Measurements from ENCODE around the gene SULT2B1. TPM values are rescaled to one million over a fixed set of nuclear protein-coding genes. Genes with fewer than 3 reads are reported as not detected.

SULT2B1 gene
- total and polyA plus RNA-seq, 2 experiments from 2014 or later: not detected

DNA sequence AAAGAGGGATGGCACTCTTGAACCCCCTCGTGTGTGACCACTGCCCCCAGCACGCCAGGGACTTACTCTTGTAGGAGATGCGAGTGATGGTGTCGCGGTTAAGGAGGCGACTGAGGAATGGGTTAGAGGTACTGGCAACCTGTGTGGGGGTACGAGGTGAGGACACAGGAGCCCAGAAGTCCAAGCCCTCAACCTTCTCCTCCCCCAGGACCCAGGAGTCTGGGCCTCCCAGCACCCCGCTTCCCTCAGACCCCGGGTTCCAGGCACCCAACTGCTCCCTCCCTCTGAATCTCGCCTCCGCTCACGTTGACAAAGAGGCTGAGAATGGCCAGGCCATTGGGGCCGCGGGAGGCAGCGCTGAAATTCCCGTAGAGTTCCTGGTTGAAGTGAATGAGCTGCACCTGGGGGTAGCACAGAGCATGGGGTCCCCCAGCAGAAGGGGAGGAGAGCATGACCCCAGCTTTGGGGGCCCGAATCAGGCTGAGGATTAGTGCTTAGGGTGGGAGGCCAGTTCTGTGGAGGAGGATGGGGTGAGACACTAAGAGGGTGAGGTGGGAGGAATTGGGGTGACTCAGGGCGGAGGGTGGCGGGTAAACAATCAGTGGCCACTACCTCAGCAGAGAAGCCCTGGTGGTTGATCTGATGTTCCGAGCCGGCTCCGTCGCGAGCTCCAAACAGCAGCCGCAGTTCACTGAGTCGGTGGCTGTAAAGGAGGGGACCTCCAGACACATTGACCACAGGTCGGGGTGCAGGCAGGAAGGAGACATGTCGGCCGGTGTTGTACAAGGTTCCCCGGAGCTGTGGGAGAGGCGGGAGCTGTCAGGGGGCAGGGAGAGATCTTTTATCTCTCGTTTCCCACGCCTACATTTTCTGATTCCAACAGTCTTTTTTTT is 87.8 kb downstream of the SULT2B1 start:
- H3K9me3 ChIP-seq (ENCODE audit: low read depth): no peaks in the 10 kb centered on the region
- TF ChIP-seq EZH2phosphoT487 (IDR thresholded peaks at IDR 0.05; ENCODE audit: insufficient read depth, low read depth) (no peak), EZH2 (IDR thresholded peaks at IDR 0.05; ENCODE audit: insufficient read depth, poor library complexity, severe bottlenecking) (no peak)
- H3F3A ChIP-seq (ENCODE audit: insufficient read depth): peaks cover 17% of the 10 kb centered on the region; the same call in 1 of the 2 replicates
- in situ Hi-C loops (cut with MboI): no loop called here
- H4K20me1 ChIP-seq (ENCODE audit: insufficient read depth): no peaks in the 10 kb centered on the region
- H3K79me2 ChIP-seq (ENCODE audit: insufficient read depth): no peaks in the 10 kb centered on the region
- no peak overlapping the region for H2AFZ ChIP-seq
- H3K4me3 ChIP-seq: no peak overlapping the region
- H3K27me3 ChIP-seq (replicated peaks; ENCODE audit: insufficient read depth): no peaks in the 10 kb centered on the region
- H3K4me2 ChIP-seq (ENCODE audit: unreplicated experiment): no peak overlapping the region
- peaks cover 15% of the 10 kb centered on the region for H3K4me1 ChIP-seq (ENCODE audit: insufficient read depth)
- DNase-seq: no peak
- H3K9me2 ChIP-seq (ENCODE audit: insufficient read depth): no peaks in the 10 kb centered on the region
- 60 to 61% methylated on average over 31 to 33 of the region's 33 CpGs for WGBS, 2 experiments (ENCODE audit: low coverage in 1 of 2, low lambda C conversion rate in 2 of 2, missing lambda C conversion rate in 2 of 2)
- no peaks in the 10 kb centered on the region for H3K36me3 ChIP-seq (ENCODE audit: low read depth)
- H3K27ac ChIP-seq: no peak overlapping the region
- H3K9ac ChIP-seq: no peak overlapping the region

DNA sequence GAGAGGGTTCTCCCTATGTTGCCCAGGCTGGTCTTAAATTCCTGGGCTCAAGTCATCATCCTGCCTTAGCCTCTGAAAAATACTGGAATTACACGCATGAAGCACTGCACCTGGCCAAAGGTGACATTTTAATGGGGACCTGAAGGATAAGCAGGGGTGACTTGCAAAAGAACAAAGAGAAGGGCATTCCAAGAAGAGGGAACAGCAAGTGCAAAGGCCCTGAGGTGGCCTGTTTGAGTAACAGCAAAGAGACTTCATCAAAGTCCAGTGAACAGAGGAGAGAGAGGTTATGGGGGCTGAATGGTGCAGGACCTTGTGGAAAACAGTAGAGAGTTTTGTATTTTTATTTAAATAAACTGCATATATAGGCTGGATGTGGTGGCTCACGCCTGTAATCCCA is 89.9 kb downstream of the SULT2B1 start:
- Histone ChIP-seq H3K36me3 (ENCODE audit: low read depth) (no peaks in the 10 kb centered on the region), H3K9me3 (ENCODE audit: low read depth) (no peaks in the 10 kb centered on the region), H3K79me2 (ENCODE audit: insufficient read depth) (no peaks in the 10 kb centered on the region), H3K9ac (no peak overlapping the region), H3K4me3 (no peak overlapping the region), H3F3A (ENCODE audit: insufficient read depth) (peaks cover 10% of the 10 kb centered on the region; the same call in 1 of the 2 replicates), H3K4me1 (ENCODE audit: insufficient read depth) (0 out of 2 replicates have a peak, but pooled peaks cover 16% of the 10 kb centered on the region), H3K27me3 (replicated peaks; ENCODE audit: insufficient read depth) (no peaks in the 10 kb centered on the region), H3K4me2 (ENCODE audit: unreplicated experiment) (no peak overlapping the region), H3K9me2 (ENCODE audit: insufficient read depth) (no peaks in the 10 kb centered on the region), H4K20me1 (ENCODE audit: insufficient read depth) (no peaks in the 10 kb centered on the region), H2AFZ (no peak overlapping the region), H3K27ac (no peak overlapping the region)
- in situ Hi-C loops (cut with MboI): no loop called here
- DNase-seq: no peak
- TF ChIP-seq EZH2phosphoT487 (IDR thresholded peaks at IDR 0.05; ENCODE audit: insufficient read depth, low read depth) (no peak), EZH2 (IDR thresholded peaks at IDR 0.05; ENCODE audit: insufficient read depth, poor library complexity, severe bottlenecking) (no peak)
- WGBS, 2 experiments (ENCODE audit: low coverage in 1 of 2, low lambda C conversion rate in 2 of 2, missing lambda C conversion rate in 2 of 2): 69 to 70% methylated on average over 2 of the region's 2 CpGs

- H2AFZ ChIP-seq: no peak overlapping the region
- no peak overlapping the region for H3K27ac ChIP-seq
- in situ Hi-C loops (cut with MboI): no loop called here
- no peak overlapping the region for H3K4me2 ChIP-seq (ENCODE audit: unreplicated experiment)
- H3F3A ChIP-seq (ENCODE audit: insufficient read depth): peaks cover 7% of the 10 kb centered on the region; the same call in 1 of the 2 replicates
- no peaks in the 10 kb centered on the region for H3K36me3 ChIP-seq (ENCODE audit: low read depth)
- no peak overlapping the region for H3K9ac ChIP-seq
- no peaks in the 10 kb centered on the region for H4K20me1 ChIP-seq (ENCODE audit: insufficient read depth)
- WGBS, 2 experiments (ENCODE audit: low coverage in 1 of 2, low lambda C conversion rate in 2 of 2, missing lambda C conversion rate in 2 of 2): 87 to 88% methylated on average over 5 of the region's 5 CpGs
- H3K9me2 ChIP-seq (ENCODE audit: insufficient read depth): no peaks in the 10 kb centered on the region
- no peak for DNase-seq
- no peaks in the 10 kb centered on the region for H3K9me3 ChIP-seq (ENCODE audit: low read depth)
- no peaks in the 10 kb centered on the region for H3K27me3 ChIP-seq (replicated peaks; ENCODE audit: insufficient read depth)
- no peaks in the 10 kb centered on the region for H3K79me2 ChIP-seq (ENCODE audit: insufficient read depth)
- H3K4me3 ChIP-seq: no peak overlapping the region
- H3K4me1 ChIP-seq (ENCODE audit: insufficient read depth): 0 out of 2 replicates have a peak, but pooled peaks cover 16% of the 10 kb centered on the region
- no peak for TF ChIP-seq EZH2phosphoT487 (IDR thresholded peaks at IDR 0.05; ENCODE audit: insufficient read depth, low read depth)
- TF ChIP-seq EZH2 (IDR thresholded peaks at IDR 0.05; ENCODE audit: insufficient read depth, poor library complexity, severe bottlenecking): no peak
These were observed 90.9 kb downstream of the SULT2B1 start for GRCh38 chr19:48642862-48643261.

DNA sequence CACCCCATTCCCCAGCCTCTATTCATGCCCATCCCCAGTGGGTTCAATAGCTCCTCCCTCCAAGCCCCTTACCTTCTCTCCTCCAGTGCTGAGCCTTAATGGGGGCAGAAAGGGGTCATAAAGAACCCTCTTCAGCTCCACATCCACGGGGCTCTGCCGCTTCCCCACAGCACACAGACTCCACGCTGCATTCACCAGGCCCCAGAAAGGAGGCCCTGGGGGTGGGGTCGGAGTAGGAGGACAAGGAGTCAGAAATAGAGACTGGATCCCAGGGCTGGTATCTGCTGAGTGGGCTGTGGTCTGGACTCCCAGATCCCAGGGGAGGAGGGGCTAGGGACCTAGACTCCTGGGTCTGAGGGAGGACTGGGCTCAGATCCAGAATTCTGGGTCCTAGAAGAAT is 92.4 kb downstream of the SULT2B1 start:
- H3K27me3 ChIP-seq (replicated peaks; ENCODE audit: insufficient read depth): no peaks in the 10 kb centered on the region
- H3K9ac ChIP-seq: no peak overlapping the region
- H3K79me2 ChIP-seq (ENCODE audit: insufficient read depth): no peaks in the 10 kb centered on the region
- 0 out of 2 replicates have a peak, but pooled peaks cover 13% of the 10 kb centered on the region for H3K4me1 ChIP-seq (ENCODE audit: insufficient read depth)
- TF ChIP-seq EZH2 (IDR thresholded peaks at IDR 0.05; ENCODE audit: insufficient read depth, poor library complexity, severe bottlenecking) (no peak), EZH2phosphoT487 (IDR thresholded peaks at IDR 0.05; ENCODE audit: insufficient read depth, low read depth) (no peak)
- H3K9me2 ChIP-seq (ENCODE audit: insufficient read depth): no peaks in the 10 kb centered on the region
- peaks cover 7% of the 10 kb centered on the region; the same call in 1 of the 2 replicates for H3F3A ChIP-seq (ENCODE audit: insufficient read depth)
- H2AFZ ChIP-seq: no peak overlapping the region
- no peak overlapping the region for H3K4me3 ChIP-seq
- no peaks in the 10 kb centered on the region for H3K9me3 ChIP-seq (ENCODE audit: low read depth)
- H3K27ac ChIP-seq: no peak overlapping the region
- WGBS, 2 experiments (ENCODE audit: low coverage in 1 of 2, low lambda C conversion rate in 2 of 2, missing lambda C conversion rate in 2 of 2): 66 to 68% methylated on average over 4 of the region's 4 CpGs
- DNase-seq: no peak
- H3K4me2 ChIP-seq (ENCODE audit: unreplicated experiment): no peak overlapping the region
- in situ Hi-C loops (cut with MboI): no loop called here
- H4K20me1 ChIP-seq (ENCODE audit: insufficient read depth): no peaks in the 10 kb centered on the region
- H3K36me3 ChIP-seq (ENCODE audit: low read depth): no peaks in the 10 kb centered on the region
